Stimulated activated CD4-positive, alpha-beta T cell treated with anti-CD3 and anti-CD28 coated beads, Interleukin-12 subunit alpha, Interleukin-12 subunit beta, amount 100 ng/mL, for 24 hours (primary cell): ENCODE measurements around the gene RBM12.
"Not testable (repeated sequence)": the region's sequence is repeated elsewhere in the genome, so short reads cannot be mapped to it uniquely, and the experiment has no call there.

Experiments used
- DNase-seq, 2 experiments: peaks; one replicate each; pipeline ENCODE4 v3.0.0-alpha.2; 2020; ENCODE audit warnings: low read depth in 2 of 2

Gene RBM12

DNA sequence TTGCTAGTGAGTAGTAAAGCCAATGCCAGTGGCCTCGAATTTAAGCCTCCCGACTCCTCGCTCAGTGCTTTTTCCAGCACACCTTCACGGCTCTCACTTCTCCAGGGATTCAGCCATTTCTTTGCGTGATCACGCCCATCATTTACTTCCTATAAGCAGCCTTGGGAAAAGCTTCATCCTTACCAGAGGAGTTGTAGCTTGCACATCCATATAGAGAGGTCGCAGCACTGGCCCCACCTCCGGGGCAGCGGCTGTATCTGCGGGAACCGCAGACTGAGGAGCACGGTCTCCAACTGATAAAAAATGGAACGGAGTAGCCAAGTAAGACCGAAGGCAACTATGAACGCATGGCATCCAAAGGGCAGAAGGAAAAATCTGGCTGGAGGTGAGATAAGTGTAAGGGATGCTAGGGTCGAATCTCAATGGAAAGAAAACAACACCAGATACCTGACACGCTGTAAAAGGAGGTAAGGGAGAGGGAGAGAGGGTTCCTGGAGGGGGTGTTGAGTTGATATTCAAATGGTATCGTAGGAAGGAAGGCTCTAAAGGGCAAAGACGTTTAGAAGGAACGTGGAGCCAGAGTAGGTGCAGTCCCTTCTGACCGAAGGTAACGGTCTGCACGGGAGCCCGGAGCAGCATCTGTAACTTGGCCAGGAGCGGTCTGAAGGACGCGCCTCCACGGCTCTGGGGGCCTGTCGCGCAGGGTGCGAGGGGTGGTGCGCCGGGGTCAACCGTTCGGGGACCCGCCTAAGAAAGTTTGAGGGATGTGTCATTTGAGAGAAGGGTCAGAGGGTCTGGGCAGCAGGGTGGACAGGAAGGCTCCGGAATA, 33.8 kb upstream of the RBM12 start:
- no peak for DNase-seq

DNA sequence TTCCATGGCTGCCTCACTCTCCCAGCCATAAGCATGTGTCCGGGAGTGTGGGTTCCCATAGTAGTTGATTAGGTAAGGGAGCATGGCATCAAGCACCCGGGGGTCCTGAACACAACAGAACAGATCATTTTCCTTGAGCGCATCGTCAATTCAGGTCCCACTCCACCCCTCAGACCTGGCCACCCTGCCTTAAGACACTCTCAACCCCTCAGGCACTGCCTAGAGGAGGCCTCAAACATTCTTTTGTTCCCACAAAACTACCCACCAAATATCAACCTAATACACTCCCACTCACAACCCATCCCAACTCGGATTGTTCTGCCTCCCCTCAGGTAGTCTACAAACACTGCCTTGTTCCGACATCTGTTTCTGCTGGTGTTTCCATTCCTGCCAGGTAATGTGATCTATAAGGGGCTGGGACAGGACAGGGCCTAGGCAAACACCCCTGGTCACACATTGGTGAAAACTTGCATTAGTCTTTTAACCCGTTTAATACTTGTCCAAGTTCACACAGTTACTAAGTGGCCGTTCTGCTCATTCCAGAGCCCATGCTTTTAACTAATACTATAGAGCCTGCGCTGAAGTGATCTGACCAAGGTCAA, 33.1 kb upstream of the RBM12 start:
- DNase-seq: no peak

DNA sequence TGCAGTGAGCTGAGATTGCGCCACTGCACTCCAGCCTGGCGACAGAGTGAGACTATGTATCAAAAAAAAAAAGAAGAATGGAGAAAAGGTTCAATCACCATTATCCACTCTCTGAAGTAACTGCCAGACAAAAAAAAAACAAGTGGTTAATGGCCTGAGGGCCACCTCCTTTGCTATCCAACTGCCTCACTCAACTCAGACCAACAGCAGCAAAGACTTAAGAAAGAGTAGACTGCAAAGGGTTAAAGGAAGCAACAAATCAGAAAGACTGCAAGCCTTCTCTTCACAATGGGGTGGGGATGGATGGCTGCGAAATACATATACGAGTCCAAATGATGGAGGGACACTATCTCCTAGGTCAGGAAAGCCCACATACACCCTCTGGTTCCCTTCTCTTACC, 31.3 kb upstream of the RBM12 start:
- no peak for DNase-seq

DNA sequence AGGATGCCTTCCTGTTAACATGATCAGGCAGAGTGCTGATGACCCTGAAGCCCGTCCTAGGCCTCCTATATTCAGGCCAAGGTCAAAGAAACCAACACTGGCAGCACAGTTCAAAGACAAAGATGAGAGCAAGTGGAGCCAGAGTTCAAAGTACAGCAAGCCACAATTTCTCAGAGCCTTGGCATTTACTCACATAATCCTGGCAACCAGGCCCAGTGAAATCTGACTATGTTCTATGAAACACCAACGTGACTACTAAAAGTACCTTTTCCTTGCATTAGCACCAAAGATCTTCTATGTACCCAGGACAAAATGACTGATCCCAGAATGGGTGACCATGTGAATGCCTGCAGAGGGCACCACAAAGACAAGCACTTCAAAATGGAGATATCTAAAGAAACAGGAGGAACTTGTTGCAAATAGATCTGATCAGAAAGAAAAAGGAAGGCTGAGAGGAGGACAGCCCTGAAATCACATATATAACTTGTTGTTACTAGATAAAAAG, 30.6 kb upstream of the RBM12 start:
- DNase-seq: no peak

DNA sequence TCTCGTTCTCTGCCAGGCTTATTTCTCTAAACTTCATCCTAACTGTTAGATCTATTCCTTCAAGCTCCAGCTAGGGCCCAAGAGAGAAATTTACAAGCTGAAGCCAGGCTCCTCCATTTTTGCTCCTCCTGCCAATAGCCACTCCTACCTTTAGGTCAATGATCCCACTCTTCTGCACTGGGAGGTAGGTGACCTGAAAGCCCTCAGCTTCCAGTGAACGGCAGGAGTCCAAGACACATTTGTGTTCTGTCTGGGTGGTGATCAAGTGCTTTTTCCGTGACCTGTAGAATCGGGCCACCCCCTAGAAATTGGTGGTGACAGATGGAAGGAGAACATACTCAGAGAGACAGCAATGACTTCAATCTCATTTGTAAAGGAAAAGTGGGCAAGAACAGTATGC, 25.6 kb upstream of the RBM12 start:
- DNase-seq: no peak

DNA sequence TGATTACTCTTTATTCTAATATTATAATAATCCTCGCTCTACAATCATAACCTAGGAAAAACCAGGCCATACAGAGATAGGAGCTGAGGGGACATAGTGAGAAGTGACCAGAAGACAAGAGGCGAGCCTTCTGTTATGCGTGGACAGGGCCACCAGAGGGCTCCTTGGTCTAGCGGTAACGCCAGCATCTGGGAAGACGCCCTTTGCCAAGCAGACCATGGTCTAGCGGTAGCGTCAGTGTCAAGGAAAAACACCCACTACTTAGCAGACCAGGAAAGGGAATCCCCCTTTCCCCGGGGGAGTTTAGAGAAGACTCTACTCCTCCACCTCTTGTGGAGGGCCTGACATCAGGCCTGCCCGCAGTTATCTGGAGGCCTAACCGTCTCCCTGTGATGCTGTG, 22.2 kb upstream of the RBM12 start:
- DNase-seq: not testable (repeated sequence)

DNA sequence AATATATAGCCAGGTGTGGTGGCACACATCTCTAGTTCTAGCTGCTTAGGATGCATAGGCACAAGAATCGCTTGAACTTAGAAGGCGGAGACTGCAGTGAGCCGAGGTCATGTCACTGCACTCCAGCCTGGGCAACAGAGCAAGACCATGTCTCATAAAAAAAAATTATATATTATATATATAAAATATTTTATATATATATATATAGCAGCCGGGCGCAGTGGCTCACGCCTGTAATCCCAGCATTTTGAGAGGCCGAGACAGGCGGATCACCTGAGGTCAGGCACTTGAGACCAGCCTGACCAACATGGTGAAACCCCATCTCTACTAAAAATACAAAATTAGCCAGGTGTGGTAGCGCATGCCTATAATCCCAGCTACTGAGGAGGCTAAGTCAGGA, 20.7 kb upstream of the RBM12 start:
- DNase-seq: not testable (repeated sequence)

DNA sequence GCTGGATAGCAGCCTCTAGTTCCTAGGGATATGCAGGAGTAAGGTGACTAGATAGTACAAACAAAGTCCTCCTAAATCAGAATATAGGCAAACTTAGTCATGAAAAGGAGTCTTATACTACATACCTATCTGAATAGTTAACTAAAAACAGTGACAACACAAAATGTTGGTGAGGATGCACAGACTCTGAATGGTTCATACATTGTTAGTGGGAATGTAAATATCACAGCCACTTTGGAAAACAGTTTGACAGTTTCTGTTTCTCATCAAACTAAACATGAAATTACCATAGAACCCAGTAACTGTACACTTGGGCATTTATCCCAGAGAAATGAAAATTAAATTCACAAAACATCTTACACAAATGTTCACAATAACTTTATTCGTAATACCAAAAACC, 17.3 kb upstream of the RBM12 start:
- DNase-seq: no peak

DNA sequence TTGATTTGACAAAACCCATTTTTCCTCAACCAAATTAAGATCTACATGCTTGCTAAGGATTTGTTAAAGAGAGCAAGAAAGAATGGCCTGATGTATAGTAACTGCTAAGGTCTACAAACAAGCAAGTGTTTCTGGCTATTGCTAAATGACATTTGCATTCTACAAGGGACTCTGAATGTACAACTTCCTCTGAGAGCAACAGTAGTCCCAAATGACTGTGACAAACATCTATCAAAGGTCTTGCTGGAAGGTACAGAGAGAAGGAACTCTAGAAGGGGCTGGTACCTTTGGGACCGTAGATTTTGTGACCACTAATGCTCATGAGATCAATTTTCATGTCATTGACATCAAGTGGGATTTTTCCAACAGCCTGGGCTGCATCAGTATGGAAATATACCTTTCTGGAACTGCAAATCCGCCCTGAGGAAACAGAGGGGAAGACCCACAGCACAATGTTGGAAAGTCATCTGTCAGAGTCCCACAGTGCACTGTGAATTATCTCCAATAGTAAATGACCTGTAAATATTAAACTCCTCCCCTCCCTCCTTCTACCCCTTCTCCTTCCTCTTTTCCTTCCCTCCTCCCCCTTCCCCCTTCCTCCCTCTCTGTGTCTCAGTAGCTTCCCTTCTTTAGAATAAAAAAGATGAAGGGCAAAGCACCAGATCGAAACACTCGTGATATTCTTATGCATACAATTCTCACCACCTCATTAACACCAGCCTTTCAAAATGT, 15.9 kb upstream of the RBM12 start:
- DNase-seq: no peak

DNA sequence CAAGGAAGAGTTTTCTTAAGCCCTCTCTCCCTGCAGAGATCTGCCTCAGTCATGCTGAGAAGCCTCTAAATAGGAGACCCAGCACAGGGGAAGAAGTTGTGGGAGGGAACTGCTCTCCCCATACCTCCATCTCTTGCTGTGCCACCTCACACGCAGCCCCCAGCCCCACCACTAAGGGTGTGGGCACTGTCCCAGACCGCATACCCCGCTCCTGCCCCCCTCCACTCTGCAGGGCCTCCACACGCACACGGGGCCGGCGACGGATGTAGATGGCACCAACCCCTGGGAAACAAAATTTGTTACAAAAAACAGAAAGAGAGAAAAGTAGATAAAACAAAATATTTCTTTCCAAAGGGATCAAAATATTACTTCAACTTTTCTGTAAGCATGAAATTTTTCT, 10.2 kb upstream of the RBM12 start:
- no peak for DNase-seq

DNA sequence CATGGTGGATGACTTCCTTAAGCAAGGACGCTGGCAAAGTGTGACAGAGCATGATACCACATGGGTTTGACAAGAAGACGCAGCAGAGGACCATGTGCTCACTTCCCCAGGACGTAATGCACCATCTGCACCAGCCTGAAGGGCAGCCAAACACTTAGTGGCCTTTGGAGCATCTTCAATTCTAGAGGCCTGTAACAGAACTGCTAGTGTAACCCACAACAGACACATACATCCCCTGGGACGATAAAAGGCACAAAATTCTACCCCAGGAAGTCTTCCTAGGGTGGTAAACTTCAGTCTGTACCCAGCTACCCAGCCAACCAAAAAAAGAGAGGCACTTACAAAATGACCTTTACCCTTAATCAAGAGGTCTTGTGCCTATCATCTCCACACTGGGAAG, 9.2 kb upstream of the RBM12 start:
- DNase-seq: no peak

DNA sequence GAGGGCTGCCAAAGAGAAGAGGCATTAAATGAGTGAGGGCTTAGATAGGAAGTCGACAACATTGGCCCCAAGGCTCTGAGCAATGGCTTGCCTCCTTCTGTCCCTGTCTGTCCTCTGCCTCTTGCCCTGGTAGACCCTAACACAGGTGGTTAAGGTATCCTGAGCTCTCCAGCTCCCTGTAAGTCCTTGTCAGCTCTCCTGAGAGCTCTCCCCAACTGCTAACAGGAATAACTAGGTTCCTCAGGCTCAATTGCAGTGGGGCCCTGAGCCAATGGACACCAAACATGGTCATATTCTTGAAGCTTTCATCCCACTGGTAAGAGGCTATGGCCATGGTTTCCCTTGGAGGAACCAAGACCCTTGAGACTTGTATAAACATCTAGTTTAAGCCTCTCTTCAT, 5.0 kb upstream of the RBM12 start:
- no peak for DNase-seq

DNA sequence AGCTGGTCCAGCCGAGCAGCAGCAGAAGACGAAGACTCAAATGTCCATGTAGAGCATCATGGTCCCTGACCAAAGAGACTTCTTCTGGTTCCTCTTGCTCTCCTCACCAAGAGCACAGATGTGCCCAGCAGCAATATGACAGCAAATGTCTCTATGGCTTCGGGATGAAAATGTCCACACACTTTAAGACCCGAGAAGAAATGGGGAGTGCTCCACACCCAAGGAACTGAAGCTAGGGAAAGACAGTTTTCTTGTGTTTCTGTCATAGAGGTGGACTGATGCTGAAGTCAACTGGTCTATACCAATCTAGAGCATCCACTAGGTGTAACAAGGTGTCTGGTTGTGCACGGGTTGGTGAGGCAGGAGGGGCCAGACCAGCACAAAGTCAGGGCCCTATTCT, 4.5 kb upstream of the RBM12 start:
- DNase-seq: no peak

DNA sequence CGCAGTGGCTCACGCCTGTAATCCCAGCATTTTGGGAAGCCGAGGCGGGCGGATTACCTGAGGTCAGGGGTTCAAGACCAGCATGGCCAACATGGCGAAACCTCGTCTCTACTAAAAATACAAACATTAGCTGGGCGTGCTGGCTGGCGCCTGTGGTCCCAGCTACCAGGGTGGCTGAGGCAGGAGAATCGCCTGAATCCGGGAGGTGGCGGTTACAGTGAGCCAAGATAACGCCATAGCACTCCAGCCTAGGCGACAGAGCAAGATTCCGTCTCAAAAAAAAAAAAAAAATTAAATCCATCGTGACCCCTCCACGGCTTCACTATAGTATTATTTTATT, 1.2 kb upstream of the RBM12 start:
- no peak for DNase-seq

DNA sequence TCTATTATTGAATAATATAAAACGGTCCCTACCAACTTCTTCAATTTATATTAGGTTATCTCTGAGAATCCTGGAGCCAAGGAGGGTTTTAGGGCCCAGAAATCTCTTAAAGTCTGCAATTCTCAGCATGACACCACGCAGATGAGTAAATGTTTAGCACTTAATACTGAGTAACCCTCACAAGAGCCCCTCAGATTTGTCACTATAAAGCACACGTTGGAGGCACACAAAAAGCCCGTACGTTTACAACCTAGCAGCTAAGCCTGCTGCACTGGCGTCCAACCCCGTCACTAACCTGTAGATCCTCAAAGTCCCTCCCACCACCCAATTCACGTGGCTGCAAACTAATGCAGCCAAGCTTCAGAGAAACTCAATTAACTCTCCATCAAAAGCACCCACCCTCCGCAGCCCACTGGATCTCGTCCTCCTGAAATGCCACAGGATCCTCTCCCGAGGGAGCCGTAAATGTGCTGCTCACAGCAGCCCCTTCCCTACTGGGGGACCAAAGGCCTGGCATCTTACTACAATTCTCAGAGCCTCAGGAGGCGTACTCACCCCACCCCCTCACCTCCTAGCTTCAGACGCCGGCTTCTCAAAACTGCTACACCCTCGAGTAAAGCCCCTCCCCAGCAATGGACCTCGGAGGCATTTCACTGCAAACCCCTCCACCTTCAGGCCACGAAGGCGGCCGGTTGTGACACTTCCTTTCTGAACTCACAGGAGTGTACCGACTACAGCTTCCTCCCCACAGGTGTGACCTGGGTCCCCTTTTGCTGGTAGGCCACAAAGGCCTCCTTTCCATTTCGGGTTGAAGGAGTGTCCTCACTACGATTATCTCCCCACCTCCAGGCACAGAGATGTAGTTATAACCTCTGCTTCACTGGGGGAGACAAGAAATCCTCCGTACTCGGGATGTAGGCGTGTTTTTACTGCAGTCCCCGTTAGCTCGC, 909 bp downstream of the RBM12 start:
- peak; percentile 31 to 38 for DNase-seq

DNA sequence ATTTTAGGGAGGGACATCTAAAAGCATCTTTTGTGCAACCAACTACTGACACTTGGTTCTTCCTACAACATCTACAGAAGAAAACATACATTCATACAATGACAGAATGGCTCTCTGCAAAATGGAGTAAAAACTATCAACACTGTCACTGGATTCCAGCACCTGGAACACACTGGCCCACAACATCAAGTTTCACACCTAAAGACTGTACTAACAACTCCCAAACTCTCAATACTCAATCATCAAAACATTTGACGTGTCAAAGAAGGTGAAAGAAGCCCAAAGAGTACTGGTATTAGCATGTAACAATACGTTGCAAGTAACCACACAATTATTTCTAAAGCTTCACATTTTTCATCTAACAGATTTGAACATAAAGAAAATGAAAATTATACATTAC, 2.1 kb downstream of the RBM12 start:
- no peak for DNase-seq

DNA sequence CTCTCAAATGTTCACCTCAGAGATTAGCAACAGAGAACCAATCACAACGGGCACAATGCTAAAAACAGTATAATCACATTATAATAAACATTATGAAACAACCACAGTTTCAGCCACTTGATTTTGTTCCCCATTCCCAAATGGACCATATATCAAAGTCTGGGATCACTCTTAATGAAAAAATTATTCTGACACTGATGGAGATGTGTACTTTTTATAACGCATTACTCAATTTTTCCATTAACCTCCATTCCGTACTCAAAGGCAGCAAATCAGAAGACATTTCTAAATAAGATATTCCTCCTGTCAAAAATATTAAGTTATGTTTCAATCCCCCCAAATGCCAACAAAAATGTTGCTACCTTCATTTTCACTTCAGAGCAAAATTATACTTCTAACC, 2.8 kb downstream of the RBM12 start:
- DNase-seq: no peak

DNA sequence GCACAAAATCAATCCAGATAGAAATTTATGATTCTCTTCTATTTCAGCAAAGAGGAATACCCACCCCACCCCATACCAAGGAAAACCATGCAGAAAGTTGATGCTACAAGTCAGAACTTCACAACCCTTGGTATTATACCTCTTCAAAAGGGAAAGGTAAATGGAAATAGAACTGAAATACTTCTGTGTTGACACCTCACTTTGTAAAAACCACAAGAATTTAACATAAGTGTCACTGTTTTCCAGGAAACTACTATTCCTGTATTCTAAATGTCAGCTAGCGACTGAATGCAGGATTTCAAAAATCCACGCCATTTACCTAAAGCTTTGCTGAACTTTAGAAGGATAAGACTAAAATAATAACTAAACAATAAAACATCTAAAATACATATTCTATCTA, 3.6 kb downstream of the RBM12 start:
- DNase-seq: no peak

DNA sequence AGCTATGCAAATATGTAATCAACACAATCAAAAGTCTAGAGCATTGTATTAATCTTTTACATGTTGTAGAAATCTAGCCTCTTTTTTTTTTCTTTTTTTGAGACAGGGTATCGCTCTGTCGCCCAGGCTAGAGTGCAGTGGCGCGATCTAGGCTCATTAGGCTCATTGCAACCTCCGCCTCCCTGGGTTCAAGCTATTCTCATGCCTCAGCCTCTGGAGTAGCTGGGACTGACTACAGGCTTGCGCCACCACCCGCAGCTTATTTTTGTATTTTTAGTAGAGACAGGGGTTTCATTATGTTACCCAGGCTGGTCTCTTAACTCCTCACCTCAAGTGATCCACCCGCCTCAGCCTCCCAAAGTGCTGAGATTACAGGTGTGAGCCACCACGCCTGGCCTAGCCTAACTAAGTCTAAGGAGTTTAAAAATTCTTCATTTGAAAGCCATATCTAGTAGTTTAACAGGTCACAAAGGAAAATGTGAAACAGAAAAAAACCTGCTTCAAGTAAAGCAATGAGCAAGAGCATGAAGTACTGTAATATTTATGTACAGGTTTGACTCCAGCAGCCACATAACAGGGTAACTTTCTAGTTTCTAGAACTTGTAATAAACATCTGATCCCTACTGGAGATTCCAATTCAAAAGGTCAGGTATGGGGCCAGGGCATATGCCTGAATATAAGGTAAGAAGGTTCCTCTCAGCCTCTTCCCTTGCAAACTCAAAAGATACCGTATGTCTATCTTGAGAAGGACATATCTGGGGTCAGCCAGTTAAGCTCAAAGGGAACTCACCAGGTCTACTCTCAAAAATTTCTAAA, 4.4 kb downstream of the RBM12 start:
- no peak for DNase-seq

DNA sequence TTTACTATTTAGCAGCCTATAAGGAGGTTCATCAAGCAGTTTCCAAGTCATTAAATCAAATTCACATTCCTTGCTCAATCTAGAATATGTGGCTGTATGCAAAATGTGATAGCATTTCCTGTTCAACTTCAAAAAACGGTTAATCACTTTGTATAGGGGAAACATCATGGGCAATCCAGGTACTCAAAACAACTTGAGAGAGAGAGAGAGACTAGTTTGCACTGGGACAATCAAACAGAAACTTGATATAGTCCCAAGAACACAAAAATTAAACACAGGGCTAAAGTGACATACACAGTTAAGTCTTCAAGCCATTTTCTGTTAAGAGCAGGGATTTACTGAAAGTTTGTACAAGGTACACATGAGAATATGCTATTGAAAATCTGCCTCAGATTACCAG, 7.4 kb downstream of the RBM12 start:
- no peak for DNase-seq

DNA sequence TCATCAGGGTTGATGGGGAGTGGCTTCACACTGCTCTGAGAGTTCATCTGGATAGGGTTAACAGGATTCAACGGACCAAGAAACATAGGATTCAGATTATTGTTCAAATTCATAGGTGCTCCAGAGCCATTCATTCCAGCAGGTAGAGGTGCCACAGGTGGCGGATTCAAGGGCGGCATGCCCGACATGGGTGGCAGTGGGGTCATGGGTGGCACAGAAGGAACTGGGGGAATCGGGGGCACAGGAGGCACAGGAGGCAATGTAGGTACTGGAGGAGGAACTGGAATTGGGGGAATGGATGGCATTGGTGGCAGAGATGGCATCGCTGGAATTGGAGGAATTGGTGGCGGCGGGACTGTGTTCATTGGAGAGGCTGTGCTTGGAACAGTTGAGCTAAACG, 10.3 kb downstream of the RBM12 start:
- no peak for DNase-seq
